ENCODE measurements around the gene GPR62. TPM values are rescaled to one million over a fixed set of nuclear protein-coding genes. Genes with fewer than 3 reads are reported as not detected.
A peak's percentile ranks its signal among the peaks of the same experiment; 100 is the strongest.

Gene GPR62
- polyA plus RNA-seq, 1 donor: 0.18 TPM

DNA sequence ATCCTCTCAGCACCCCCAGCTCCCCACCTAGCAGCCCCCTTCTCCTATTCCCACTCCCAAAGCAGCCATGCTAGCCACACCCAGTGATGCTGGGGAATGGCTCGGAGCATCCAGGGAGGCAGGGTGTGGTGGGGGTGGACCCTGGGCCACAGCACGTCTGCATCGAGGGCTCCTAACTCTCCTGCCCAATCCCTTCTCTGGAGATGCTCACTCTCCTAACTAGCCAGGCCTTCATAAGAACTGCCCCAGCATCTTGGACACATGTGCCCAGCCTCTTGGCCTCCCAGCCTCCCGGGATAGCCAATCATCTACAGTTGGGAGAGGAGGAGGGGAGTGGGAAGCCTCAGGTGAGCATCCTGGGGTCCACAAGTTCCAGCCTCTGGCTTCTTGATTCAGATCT lies 9.3 kb downstream of the GPR62 start:
- peaks cover 4% of the 10 kb centered on the region for H3K36me3 ChIP-seq (ENCODE audit: control insufficient read depth, insufficient read depth, low read length)
- DNase-seq: no peak
- no peak overlapping the region for H3K27ac ChIP-seq (ENCODE audit: low read length)
- no peak overlapping the region for H3K4me3 ChIP-seq (ENCODE audit: low read length)
- peaks cover 30% of the 10 kb centered on the region for H3K4me1 ChIP-seq (ENCODE audit: control insufficient read depth, insufficient read depth, low read length)
- no peaks in the 10 kb centered on the region for H3K9me3 ChIP-seq (ENCODE audit: control insufficient read depth, low read depth, low read length)
- H3K27me3 ChIP-seq (ENCODE audit: control insufficient read depth, insufficient read depth, low read length): no peaks in the 10 kb centered on the region
- WGBS (ENCODE audit: insufficient coverage, low lambda C conversion rate): no CpG with 5 or more reads among the region's 4 CpGs

DNA sequence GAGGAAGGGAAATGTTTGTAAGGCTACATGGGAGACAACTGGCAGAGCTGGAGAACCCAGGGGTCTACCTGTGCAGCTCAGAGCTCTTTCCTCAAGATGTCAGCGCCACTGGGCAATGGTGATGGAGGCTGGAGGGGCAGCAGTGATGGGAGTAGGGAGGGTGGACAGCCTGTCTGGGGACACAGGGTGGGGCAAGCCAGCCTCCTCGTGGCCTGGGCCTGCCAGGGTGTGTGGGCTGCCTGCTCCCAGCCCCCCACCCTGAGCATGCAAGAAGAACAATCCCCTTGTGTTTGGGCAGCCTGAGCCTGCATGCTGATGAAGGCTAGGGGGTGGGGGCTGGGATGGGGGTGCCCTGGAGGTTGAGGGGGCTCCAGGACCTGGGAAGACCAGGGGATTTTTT lies 10.8 kb downstream of the GPR62 start:
- peaks cover 27% of the 10 kb centered on the region for H3K4me1 ChIP-seq (ENCODE audit: control insufficient read depth, insufficient read depth, low read length)
- no peaks in the 10 kb centered on the region for H3K27me3 ChIP-seq (ENCODE audit: control insufficient read depth, insufficient read depth, low read length)
- no peaks in the 10 kb centered on the region for H3K9me3 ChIP-seq (ENCODE audit: control insufficient read depth, low read depth, low read length)
- no peak overlapping the region for H3K4me3 ChIP-seq (ENCODE audit: low read length)
- no peak overlapping the region for H3K27ac ChIP-seq (ENCODE audit: low read length)
- DNase-seq: no peak
- peaks cover under 1% of the 10 kb centered on the region for H3K36me3 ChIP-seq (ENCODE audit: control insufficient read depth, insufficient read depth, low read length)
- WGBS (ENCODE audit: insufficient coverage, low lambda C conversion rate): no CpG with 5 or more reads among the region's 2 CpGs

DNA sequence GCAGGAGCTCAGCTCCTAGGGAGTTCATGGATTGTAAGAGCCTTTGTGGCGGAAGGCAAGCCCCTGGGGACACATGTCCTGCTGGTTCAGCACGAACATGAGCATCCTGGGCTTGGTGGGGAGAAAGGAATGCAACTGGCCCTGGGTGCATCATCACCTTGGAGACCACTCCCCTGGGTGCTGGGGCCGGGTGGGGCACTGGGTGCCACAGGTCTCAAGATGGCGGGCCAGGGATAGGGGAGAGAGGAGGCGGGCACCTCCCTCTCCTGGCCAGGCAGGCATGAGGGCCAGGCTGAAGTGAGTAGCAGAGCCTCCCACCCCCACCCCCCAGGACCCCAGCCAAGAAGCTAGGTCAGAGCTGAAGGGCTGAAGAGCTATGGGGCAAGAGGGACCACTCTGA lies 11.3 kb downstream of the GPR62 start:
- Histone ChIP-seq H3K27me3 (ENCODE audit: control insufficient read depth, insufficient read depth, low read length) (no peaks in the 10 kb centered on the region), H3K36me3 (ENCODE audit: control insufficient read depth, insufficient read depth, low read length) (peaks cover 3% of the 10 kb centered on the region), H3K9me3 (ENCODE audit: control insufficient read depth, low read depth, low read length) (no peaks in the 10 kb centered on the region), H3K4me1 (ENCODE audit: control insufficient read depth, insufficient read depth, low read length) (peaks cover 23% of the 10 kb centered on the region), H3K4me3 (ENCODE audit: low read length) (peak overlapping the region; percentile 61), H3K27ac (ENCODE audit: low read length) (peak overlapping the region; percentile 42)
- WGBS (ENCODE audit: insufficient coverage, low lambda C conversion rate): no CpG with 5 or more reads among the region's 5 CpGs
- DNase-seq: no peak

DNA sequence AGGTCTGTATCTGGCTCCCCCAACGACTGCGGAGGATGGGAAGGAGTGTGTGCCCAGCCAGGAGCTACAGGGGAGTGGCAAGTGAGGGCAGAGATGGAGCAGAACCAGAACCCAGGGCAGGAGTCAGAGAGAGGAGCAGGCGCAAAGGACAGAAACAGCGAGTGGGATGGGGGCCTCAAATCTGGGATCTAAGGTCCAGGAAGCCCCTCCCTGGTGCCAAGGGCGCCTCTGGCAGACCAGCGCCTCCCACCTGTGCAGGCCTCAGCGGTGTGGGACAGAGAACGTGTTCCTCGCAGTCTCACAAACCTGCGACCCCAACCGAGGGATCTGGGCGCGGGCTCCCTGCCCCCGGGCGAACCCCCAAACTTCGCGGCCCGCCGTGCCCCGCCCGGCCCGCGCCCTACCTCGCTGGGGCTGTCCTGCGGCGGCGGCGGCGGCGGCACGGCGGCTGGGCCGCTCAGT lies 11.8 kb downstream of the GPR62 start:
- WGBS (ENCODE audit: insufficient coverage, low lambda C conversion rate): no CpG with 5 or more reads among the region's 33 CpGs
- Histone ChIP-seq H3K27ac (ENCODE audit: low read length) (peak overlapping the region; percentile 42), H3K4me3 (ENCODE audit: low read length) (peak overlapping the region; percentile 61), H3K36me3 (ENCODE audit: control insufficient read depth, insufficient read depth, low read length) (peaks cover 3% of the 10 kb centered on the region), H3K27me3 (ENCODE audit: control insufficient read depth, insufficient read depth, low read length) (no peaks in the 10 kb centered on the region), H3K4me1 (ENCODE audit: control insufficient read depth, insufficient read depth, low read length) (peaks cover 18% of the 10 kb centered on the region), H3K9me3 (ENCODE audit: control insufficient read depth, low read depth, low read length) (no peaks in the 10 kb centered on the region)
- peak in 1 of 2 donors; percentile 23 for DNase-seq

DNA sequence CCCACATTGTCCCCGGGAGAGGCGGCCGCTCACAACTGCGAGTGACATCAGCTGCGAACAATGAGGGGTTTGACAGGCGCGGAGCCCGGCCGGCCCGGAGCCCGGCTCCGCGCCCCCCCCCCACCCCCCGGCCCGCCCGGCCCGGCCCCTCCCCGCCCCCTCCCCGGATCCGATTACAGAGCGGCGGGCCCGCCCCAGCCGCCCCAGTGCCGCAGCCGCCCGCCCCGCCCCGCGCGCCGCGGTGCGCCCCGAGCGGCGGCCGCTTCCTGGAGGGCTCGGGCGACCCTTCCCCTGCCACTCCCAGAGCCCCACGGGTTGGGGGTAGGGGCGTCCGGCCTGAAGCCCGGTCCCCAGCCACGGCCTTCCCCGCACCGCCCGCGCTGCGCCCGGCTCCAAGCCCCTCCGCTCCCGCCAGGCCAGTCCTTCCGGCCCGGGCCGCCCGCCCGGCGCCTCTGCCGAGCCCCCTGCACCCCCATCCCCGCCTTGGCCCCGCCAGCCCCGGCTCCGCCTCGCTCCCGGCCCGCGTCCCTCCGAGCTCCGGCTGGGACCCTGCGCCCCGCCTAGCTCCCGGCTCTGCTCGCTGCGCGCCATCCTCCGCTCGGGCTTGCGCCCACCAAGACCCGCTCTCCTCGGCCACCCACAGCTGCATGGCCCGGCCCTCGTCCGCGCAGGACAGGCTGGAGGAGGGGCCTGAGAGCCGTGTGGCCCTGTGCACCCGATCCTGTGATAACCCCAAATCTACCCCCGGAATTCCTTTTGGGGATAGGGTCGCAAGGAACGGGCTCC lies 12.4 kb downstream of the GPR62 start, which contains the start of gene PCBP4:
PCBP4 (minus strand) TSS at position 71 of the 786 bp plus-strand sequence. CDS start 6,214 bp downstream, outside the sequence.
- peak within 1 kb of the TSS; percentile 64 for H3K4me3 ChIP-seq (ENCODE audit: low read length)
- no peaks in the 10 kb centered on the region for H3K9me3 ChIP-seq (ENCODE audit: control insufficient read depth, low read depth, low read length)
- peak in 1 of 2 donors; percentile 65 for DNase-seq
- peaks cover 3% of the 10 kb centered on the region for H3K36me3 ChIP-seq (ENCODE audit: control insufficient read depth, insufficient read depth, low read length)
- H3K27me3 ChIP-seq (ENCODE audit: control insufficient read depth, insufficient read depth, low read length): no peaks in the 10 kb centered on the region
- peaks cover 13% of the 10 kb centered on the region for H3K4me1 ChIP-seq (ENCODE audit: control insufficient read depth, insufficient read depth, low read length)
- no CpG with 5 or more reads among the region's 90 CpGs for WGBS (ENCODE audit: insufficient coverage, low lambda C conversion rate)
- peak within 1 kb of the TSS; percentile 77 for H3K27ac ChIP-seq (ENCODE audit: low read length)

DNA sequence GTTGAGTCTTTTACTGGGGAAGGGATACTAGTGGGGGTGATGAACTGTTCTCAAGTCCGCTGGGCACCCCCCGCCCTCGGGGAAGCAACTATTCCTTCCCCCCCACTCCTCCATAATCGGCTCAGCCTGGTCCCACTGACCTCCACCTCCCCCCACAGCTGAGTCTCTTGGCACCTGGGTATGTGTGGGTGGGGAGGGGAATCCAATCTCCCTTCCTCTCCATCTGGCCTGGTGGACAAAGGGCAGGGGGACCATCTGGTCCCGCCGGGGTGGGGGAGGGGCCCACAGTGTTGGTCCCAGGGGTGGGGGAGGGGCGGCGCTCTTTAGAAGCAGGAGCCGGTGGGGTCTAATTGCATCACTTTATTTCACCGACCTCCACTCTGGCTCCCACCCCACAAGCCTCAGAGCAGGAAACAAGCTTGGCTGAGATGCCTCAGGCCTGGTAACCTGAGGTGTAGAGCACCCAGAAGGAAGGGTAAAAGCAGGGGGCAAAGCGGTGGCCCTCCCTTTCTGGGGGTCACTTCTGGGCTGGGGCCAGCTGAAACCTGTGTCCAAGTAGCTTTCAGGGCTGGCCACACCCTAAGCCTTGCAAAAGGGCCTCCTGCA lies 13.1 kb downstream of the GPR62 start:
- peak overlapping the region; percentile 64 for H3K4me3 ChIP-seq (ENCODE audit: low read length)
- DNase-seq: peak; percentile 24 to 52
- no peaks in the 10 kb centered on the region for H3K9me3 ChIP-seq (ENCODE audit: control insufficient read depth, low read depth, low read length)
- peaks cover 3% of the 10 kb centered on the region for H3K36me3 ChIP-seq (ENCODE audit: control insufficient read depth, insufficient read depth, low read length)
- peak overlapping the region; percentile 77 for H3K27ac ChIP-seq (ENCODE audit: low read length)
- H3K4me1 ChIP-seq (ENCODE audit: control insufficient read depth, insufficient read depth, low read length): peaks cover 11% of the 10 kb centered on the region
- no peaks in the 10 kb centered on the region for H3K27me3 ChIP-seq (ENCODE audit: control insufficient read depth, insufficient read depth, low read length)
- no CpG with 5 or more reads among the region's 11 CpGs for whole genome bisulfite sequencing (ENCODE audit: insufficient coverage, low lambda C conversion rate)

DNA sequence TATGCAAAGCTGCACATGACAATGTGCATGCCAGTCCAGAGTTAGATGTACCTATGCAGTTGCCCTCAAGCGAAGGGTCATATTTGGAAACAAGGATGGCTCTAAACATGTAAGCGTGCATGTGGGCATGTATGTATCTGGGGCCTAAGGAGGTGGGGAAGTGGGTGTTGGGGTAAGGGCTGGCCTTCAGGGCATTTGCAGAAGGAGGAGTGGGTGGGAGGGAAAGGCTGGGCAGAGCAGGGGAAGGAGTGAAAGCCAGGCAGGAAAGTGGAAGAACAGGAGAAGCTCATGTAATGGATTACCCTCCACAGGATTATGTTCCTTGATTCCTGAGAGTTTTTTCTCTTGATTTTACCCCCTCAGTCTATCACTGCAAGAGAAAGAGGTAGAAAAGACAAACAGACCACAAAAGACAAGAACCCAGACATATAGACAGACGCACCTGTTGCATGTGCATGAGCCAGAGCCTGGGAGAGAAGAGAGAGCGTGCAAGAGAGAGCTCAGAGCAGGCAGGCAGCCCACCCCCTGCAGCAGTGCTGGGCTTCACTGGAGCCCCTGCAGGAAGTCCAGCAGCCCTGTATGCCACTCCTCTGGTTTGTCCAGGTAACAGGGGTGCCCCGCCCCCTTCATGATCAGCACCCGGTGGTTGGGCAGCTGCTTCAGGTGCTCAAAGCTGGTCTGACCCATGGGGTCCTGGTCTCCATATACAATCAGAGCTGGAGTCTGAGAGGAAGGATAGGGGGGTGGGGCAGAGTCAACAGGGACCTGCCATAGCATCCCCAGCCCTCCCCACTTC lies 13.9 kb downstream of the GPR62 start:
- Histone ChIP-seq H3K27me3 (ENCODE audit: control insufficient read depth, insufficient read depth, low read length) (no peaks in the 10 kb centered on the region), H3K36me3 (ENCODE audit: control insufficient read depth, insufficient read depth, low read length) (peaks cover 3% of the 10 kb centered on the region), H3K4me3 (ENCODE audit: low read length) (no peak overlapping the region), H3K4me1 (ENCODE audit: control insufficient read depth, insufficient read depth, low read length) (peaks cover 12% of the 10 kb centered on the region), H3K27ac (ENCODE audit: low read length) (no peak overlapping the region), H3K9me3 (ENCODE audit: control insufficient read depth, low read depth, low read length) (no peaks in the 10 kb centered on the region)
- no CpG with 5 or more reads among the region's 6 CpGs for WGBS (ENCODE audit: insufficient coverage, low lambda C conversion rate)
- DNase-seq: no peak

DNA sequence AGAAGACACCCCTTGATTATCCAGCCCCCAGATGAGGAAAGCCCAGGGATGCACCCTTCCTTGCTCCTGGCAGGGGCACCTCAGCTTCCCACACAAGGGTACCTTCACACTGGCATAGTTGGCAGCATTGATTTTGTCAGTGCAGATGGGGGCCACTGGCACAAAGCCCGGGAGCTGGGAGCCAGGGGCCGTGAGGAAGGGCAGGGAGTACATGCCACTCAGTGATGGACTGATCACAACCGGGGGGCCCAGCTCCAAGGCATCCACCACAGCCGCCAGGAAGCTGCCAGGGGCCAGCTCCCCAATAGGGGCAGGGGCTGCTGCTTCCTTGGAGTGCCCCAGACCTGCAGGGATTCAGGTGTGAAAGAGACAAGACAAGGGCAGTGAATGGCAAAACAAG lies 14.7 kb downstream of the GPR62 start:
- no peak overlapping the region for H3K4me3 ChIP-seq (ENCODE audit: low read length)
- H3K27me3 ChIP-seq (ENCODE audit: control insufficient read depth, insufficient read depth, low read length): no peaks in the 10 kb centered on the region
- H3K36me3 ChIP-seq (ENCODE audit: control insufficient read depth, insufficient read depth, low read length): peaks cover 3% of the 10 kb centered on the region
- H3K4me1 ChIP-seq (ENCODE audit: control insufficient read depth, insufficient read depth, low read length): peaks cover 19% of the 10 kb centered on the region
- no CpG with 5 or more reads among the region's 4 CpGs for WGBS (ENCODE audit: insufficient coverage, low lambda C conversion rate)
- no peak for DNase-seq
- no peak overlapping the region for H3K27ac ChIP-seq (ENCODE audit: low read length)
- no peaks in the 10 kb centered on the region for H3K9me3 ChIP-seq (ENCODE audit: control insufficient read depth, low read depth, low read length)

DNA sequence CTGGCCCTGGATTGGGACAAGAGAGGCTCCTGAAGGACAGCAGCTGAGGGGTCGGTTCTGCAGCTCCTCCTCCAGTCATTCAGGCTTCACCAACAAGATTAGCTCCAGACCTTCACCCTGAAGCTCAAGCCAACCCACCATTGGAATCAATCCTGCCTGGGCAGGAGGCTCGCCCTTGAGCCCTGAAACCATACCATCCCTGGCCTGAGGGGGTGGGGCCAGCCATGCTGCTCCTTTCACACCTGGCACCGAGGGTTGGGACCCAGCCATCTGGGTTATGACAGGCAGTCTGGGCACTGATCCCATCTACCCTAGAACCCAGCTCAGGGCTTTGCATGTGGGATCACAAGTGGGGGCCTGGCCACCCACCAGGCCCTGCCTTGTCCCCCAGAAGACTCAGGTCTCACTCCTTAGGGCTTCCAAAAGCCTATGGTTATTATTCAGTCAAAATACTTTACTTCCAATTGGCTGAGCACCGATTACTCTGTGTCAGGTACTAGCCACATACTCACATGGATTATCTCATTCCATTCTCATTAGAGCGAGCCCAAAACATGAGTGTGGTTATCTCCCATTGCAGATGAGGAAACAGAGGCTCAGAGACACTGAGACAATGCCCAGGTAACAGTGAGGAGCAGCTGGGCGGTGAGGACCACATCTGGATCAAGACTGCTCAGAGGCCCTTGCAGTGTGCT lies 15.6 kb downstream of the GPR62 start:
- no peak for DNase-seq
- no peaks in the 10 kb centered on the region for H3K27me3 ChIP-seq (ENCODE audit: control insufficient read depth, insufficient read depth, low read length)
- no peaks in the 10 kb centered on the region for H3K9me3 ChIP-seq (ENCODE audit: control insufficient read depth, low read depth, low read length)
- H3K36me3 ChIP-seq (ENCODE audit: control insufficient read depth, insufficient read depth, low read length): peaks cover 3% of the 10 kb centered on the region
- no CpG with 5 or more reads among the region's 6 CpGs for WGBS (ENCODE audit: insufficient coverage, low lambda C conversion rate)
- peaks cover 23% of the 10 kb centered on the region for H3K4me1 ChIP-seq (ENCODE audit: control insufficient read depth, insufficient read depth, low read length)
- no peak overlapping the region for H3K4me3 ChIP-seq (ENCODE audit: low read length)
- H3K27ac ChIP-seq (ENCODE audit: low read length): no peak overlapping the region

DNA sequence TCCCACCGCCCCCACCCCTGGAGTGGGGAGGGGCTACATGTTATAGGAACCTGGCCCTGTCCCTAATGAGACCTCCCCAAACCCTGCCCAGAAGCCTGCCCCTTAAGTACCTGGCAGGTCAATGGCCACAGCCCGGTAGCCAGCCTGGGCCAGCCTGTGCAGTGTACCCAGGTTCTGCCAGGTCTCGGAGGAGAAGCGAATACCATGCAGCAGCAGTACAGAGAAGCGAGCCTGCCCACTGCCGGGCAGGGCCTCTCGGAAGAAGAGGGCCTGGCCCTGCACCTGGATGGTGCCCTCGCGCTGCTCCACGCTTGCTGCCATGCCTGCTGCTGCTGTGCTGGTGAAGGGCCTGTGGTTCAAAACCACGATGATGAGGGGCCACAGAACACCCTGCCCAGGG lies 16.2 kb downstream of the GPR62 start:
- peaks cover 24% of the 10 kb centered on the region for H3K4me1 ChIP-seq (ENCODE audit: control insufficient read depth, insufficient read depth, low read length)
- H3K9me3 ChIP-seq (ENCODE audit: control insufficient read depth, low read depth, low read length): no peaks in the 10 kb centered on the region
- no peak overlapping the region for H3K4me3 ChIP-seq (ENCODE audit: low read length)
- peaks cover 3% of the 10 kb centered on the region for H3K36me3 ChIP-seq (ENCODE audit: control insufficient read depth, insufficient read depth, low read length)
- DNase-seq: no peak
- no CpG with 5 or more reads among the region's 11 CpGs for WGBS (ENCODE audit: insufficient coverage, low lambda C conversion rate)
- H3K27ac ChIP-seq (ENCODE audit: low read length): no peak overlapping the region
- no peaks in the 10 kb centered on the region for H3K27me3 ChIP-seq (ENCODE audit: control insufficient read depth, insufficient read depth, low read length)
